ENCODE data around the gene SLC2A2. TPM values are rescaled to one million over a fixed set of nuclear protein-coding genes. Genes with fewer than 3 reads are reported as not detected.

SLC2A2 gene
- total and polyA plus RNA-seq, 12 donors: not detected

DNA sequence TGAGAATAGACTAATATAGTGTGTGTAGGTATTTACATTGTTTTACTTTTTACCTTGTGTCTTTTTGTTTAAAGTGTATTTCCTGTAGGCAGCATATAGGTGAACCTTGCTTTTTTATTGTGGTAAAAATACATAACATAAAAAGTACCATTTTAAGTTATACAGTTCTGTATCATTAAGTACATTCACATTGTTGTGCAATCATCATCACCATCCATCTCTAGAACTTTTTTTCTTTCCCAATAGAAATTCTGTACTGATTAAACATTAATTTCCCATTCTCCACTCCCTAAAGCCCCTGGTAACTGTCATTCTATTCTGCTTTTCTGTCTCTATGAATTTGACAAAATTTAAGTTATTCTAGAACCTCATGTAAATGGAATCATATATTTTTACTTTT is 69.9 kb downstream of the SLC2A2 start:
- H3K27me3 ChIP-seq: no peaks in the 10 kb centered on the region
- intact Hi-C loops (cut with DNase I): no loop called here
- H3K4me3 ChIP-seq: no peak overlapping the region
- H3K4me1 ChIP-seq: peaks cover 0 to 1% (median 0%) of the 10 kb centered on the region in 9 donors
- no peaks in the 10 kb centered on the region for H3K36me3 ChIP-seq
- no peaks in the 10 kb centered on the region for H3K9me3 ChIP-seq
- TF ChIP-seq, protein P1, sequence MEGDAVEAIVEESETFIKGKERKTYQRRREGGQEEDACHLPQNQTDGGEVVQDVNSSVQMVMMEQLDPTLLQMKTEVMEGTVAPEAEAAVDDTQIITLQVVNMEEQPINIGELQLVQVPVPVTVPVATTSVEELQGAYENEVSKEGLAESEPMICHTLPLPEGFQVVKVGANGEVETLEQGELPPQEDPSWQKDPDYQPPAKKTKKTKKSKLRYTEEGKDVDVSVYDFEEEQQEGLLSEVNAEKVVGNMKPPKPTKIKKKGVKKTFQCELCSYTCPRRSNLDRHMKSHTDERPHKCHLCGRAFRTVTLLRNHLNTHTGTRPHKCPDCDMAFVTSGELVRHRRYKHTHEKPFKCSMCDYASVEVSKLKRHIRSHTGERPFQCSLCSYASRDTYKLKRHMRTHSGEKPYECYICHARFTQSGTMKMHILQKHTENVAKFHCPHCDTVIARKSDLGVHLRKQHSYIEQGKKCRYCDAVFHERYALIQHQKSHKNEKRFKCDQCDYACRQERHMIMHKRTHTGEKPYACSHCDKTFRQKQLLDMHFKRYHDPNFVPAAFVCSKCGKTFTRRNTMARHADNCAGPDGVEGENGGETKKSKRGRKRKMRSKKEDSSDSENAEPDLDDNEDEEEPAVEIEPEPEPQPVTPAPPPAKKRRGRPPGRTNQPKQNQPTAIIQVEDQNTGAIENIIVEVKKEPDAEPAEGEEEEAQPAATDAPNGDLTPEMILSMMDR (IDR thresholded peaks at IDR 0.05): no peak
- ATAC-seq (no peak), DNase-seq (no peak)
- H3K27ac ChIP-seq: no peak overlapping the region

DNA sequence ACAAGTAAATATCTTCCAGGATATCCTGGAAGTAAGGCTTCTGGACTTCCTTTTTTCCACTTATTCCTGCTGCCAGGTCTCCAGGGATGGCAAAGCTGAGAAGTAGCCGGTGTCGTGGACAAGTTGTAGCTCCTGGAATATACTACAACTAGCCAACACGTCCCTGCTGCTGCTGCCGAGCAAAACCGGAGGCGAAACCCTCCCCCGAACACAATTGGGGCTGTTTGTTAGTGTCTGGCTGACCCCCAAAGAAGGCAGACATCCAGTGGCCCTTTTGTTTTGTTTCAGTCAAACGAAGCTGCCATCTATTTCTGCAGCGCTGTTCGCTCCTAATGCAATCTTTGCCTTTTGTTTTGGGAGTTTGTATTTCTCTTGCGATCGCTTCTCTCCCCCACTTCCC is 72.8 kb downstream of the SLC2A2 start:
- intact Hi-C loops (cut with DNase I): no loop called here
- 52 to 61% methylated on average over 12 of the region's 12 CpGs for WGBS, 2 donors
- Histone ChIP-seq H3K27me3 (no peaks in the 10 kb centered on the region), H3K4me1 (no peaks in the 10 kb centered on the region), H3K36me3 (no peaks in the 10 kb centered on the region), H3K27ac (no peak overlapping the region), H3K9me3 (no peaks in the 10 kb centered on the region), H3K4me3 (no peak overlapping the region)
- TF ChIP-seq, protein P1 (IDR thresholded peaks at IDR 0.05): no peak
- DNase-seq: no peak
- ATAC-seq: no peak

DNA sequence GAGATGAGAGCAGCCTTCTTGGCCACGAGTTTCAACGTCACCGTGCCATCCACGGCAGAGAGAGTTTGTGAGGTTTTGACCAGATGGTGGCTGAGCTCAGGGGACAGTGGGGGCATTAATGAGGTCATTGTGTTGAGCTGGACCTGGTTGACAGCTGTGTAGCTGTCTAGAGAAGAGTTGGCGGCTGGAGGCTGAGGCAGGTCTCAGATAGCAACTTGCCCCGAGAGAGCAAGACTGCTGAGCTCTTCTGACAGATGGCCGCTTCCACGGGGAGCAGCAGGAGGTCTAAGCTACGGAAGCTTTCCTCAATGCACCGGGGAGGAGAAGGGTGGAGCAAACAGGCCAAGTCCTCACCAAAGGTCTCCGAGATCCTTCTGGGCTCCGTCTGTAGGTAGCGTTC is 73.3 kb downstream of the SLC2A2 start:
- WGBS, 2 donors: 63 to 76% methylated on average over 13 of the region's 13 CpGs

DNA sequence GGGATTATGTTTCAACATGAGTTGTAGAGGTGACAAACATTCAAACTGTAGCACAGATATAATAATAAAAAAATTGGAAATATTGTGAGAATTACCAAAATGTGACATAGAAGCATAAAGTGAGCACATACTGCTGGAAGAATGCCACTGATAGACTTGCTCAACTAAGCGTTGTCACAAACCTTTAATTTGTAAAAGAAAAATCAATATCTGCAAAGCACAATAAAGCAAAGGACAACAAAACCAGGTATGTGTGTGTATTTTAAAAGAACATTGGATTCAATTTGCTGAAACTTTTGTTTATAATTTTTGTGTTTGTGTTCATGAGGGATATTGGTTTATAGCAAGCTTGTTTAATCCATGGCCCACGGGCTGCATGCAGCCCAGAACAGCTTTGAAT is 77.3 kb downstream of the SLC2A2 start:
- no peaks in the 10 kb centered on the region for H3K4me1 ChIP-seq
- no peak for DNase-seq
- TF ChIP-seq, protein P1 (IDR thresholded peaks at IDR 0.05): no peak
- no peak overlapping the region for H3K4me3 ChIP-seq
- H3K36me3 ChIP-seq: no peaks in the 10 kb centered on the region
- WGBS, 2 donors: 86 to 89% methylated on average over 2 of the region's 2 CpGs
- no peaks in the 10 kb centered on the region for H3K27me3 ChIP-seq
- no peaks in the 10 kb centered on the region for H3K9me3 ChIP-seq
- intact Hi-C loops (cut with DNase I): no loop called here
- H3K27ac ChIP-seq: no peak overlapping the region
- ATAC-seq: no peak

More for the DNA sequence above, 73.3 kb downstream of the SLC2A2 start:
- Histone ChIP-seq H3K9me3 (no peaks in the 10 kb centered on the region), H3K4me1 (no peaks in the 10 kb centered on the region), H3K36me3 (no peaks in the 10 kb centered on the region), H3K4me3 (no peak overlapping the region), H3K27me3 (no peaks in the 10 kb centered on the region), H3K27ac (no peak overlapping the region)
- no peak for ATAC-seq
- DNase-seq: no peak
- TF ChIP-seq, protein P1 (IDR thresholded peaks at IDR 0.05): no peak
- intact Hi-C loops (cut with DNase I): no loop called here

Data from heart right ventricle (tissue), 16 donors.